ENCODE results near the gene GRB2.
"Not testable (repeated sequence)": the region's sequence is repeated elsewhere in the genome, so short reads cannot be mapped to it uniquely, and the experiment has no call there.

GRB2 gene

DNA sequence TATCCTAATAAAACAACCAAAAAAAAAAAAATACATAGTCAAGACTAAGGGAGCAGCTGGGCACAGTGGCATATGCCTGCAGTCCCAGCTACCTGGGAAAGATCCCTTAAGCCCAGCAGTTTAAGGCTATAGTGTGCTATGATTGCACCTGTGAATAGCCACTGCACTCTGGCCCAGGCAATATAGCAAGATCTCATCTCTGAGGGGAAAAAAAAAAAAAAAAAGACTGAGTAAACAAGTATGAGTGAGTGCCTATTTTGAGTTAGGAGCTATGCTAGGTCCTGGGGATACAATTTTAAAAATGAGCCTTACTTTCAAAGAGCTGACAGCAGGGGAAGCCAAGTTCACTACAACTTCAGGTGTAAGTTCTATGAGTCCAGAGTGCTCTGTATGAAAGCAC, 55.4 kb downstream of the GRB2 start:
- Histone ChIP-seq H3K9me3 (no peaks in the 10 kb centered on the region), H3K36me3 (no peaks in the 10 kb centered on the region), H3K27ac (no peak overlapping the region), H3K4me3 (no peak overlapping the region), H3K4me1 (peaks cover 0 to 28% (median 8%) of the 10 kb centered on the region in 4 donors), H3K27me3 (no peaks in the 10 kb centered on the region)
- intact Hi-C loops (cut with DNase I; ENCODE audit: low total_unique reads): no loop called here
- DNase-seq: no peak
- TF ChIP-seq, protein P1, sequence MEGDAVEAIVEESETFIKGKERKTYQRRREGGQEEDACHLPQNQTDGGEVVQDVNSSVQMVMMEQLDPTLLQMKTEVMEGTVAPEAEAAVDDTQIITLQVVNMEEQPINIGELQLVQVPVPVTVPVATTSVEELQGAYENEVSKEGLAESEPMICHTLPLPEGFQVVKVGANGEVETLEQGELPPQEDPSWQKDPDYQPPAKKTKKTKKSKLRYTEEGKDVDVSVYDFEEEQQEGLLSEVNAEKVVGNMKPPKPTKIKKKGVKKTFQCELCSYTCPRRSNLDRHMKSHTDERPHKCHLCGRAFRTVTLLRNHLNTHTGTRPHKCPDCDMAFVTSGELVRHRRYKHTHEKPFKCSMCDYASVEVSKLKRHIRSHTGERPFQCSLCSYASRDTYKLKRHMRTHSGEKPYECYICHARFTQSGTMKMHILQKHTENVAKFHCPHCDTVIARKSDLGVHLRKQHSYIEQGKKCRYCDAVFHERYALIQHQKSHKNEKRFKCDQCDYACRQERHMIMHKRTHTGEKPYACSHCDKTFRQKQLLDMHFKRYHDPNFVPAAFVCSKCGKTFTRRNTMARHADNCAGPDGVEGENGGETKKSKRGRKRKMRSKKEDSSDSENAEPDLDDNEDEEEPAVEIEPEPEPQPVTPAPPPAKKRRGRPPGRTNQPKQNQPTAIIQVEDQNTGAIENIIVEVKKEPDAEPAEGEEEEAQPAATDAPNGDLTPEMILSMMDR (IDR thresholded peaks at IDR 0.05): no peak

DNA sequence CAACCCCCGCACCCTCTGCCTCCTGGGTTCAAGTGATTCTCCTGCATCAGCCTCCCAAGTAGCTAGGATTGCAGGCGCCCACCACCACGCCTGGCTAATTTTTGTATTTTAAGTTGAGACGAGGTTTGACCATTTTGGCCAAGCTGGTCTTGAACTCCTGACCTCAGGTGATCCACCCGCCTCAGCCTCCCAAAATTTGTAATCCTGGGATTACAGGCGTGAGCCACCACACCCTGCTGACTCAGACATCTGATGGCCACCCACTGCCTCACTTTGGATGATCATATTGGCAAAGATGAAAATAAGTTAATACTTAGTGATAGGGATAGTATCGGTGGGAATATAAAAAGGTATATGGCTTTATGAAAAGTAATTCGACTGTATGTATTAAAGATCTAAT, 55.9 kb downstream of the GRB2 start:
- no peak for DNase-seq
- Histone ChIP-seq H3K9me3 (no peaks in the 10 kb centered on the region), H3K27ac (no peak overlapping the region), H3K27me3 (no peaks in the 10 kb centered on the region), H3K4me3 (no peak overlapping the region), H3K4me1 (peaks cover 0 to 28% (median 8%) of the 10 kb centered on the region in 4 donors), H3K36me3 (no peaks in the 10 kb centered on the region)
- TF ChIP-seq, protein P1 (IDR thresholded peaks at IDR 0.05): no peak
- intact Hi-C loops (cut with DNase I; ENCODE audit: low total_unique reads): no loop called here

DNA sequence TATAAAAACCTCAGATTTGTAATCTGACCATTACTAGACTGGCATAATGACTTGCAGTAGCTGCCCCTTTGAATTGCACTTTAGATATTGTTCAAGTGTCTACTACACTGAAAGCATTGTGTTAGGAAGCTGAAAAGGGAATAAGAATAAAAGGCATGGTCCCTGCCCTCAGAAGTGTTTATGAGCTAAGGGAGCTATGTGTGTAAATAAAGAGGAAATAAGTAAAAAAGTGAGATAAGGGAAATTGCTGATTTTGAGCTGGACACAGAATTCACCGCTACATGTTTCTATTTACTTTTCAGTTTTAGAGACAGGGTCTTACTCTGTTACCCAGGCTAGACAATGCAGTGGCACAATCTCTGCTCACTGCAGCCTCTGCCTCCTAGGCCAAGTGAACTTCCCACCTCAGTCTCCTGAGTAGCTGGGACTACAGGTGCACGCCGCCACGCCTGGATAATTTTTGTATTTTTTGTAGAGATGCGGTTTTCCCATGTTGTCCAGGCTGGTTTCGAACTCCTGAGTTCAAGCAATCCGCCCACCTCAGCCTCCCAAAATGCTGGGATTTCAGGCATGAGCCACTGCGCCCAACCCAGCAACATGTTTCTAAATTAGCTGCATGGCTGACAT, 57.0 kb downstream of the GRB2 start:
- H3K27me3 ChIP-seq: no peaks in the 10 kb centered on the region
- no peaks in the 10 kb centered on the region for H3K36me3 ChIP-seq
- no peak for DNase-seq
- no peak overlapping the region for H3K27ac ChIP-seq
- TF ChIP-seq, protein P1 (IDR thresholded peaks at IDR 0.05): no peak
- no peaks in the 10 kb centered on the region for H3K9me3 ChIP-seq
- no peak overlapping the region for H3K4me3 ChIP-seq
- intact Hi-C loops (cut with DNase I; ENCODE audit: low total_unique reads): no loop called here
- peaks cover 0 to 36% (median 11%) of the 10 kb centered on the region in 4 donors for H3K4me1 ChIP-seq

DNA sequence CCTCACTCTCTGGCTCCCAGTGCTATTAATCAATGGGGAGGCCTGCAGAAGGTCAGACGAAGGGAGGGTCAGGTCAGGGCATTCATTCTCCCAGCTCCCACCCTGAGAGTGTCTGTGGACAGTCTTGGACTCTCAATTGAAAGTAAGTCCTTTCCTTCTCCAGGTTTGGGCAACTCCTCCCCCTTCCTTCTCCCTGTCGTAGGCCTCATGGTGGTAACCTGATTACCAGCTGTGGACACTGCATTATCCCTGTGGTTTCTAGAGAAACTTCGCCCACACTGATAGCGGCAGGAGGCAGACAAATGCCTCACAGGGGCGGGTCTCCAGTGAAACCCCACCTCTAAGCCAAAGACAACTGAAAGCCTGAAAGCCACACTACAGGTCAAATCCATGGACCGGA, 58.6 kb downstream of the GRB2 start:
- Histone ChIP-seq H3K36me3 (no peaks in the 10 kb centered on the region), H3K4me1 (peaks cover 0 to 45% (median 9%) of the 10 kb centered on the region in 4 donors), H3K9me3 (no peaks in the 10 kb centered on the region), H3K27ac (no peak overlapping the region), H3K4me3 (no peak overlapping the region), H3K27me3 (no peaks in the 10 kb centered on the region)
- DNase-seq: no peak
- intact Hi-C loops (cut with DNase I; ENCODE audit: low total_unique reads): no loop called here
- TF ChIP-seq, protein P1 (IDR thresholded peaks at IDR 0.05): no peak

DNA sequence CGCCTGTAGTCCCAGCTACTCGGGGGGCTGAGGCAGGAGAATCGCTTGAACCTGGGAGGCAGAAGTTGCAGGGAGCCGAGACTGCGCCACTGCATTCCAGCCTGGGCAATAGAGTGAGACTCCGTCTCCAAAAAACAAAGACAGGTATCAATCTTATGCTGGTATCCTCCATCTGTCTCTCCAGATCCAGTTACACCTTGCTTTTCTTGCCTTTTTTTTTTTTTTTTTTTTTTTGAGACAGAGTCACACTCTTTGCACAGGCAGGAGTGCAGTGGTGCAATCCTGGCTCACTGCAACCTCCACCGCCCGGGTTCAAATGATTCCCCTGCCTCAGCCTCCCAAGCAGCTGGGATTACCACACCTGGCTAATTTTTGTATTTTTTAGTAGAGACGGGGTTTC, 59.1 kb downstream of the GRB2 start:
- DNase-seq; H3K36me3 ChIP-seq; H3K9me3 ChIP-seq; H3K27ac ChIP-seq; intact Hi-C loops (cut with DNase I; ENCODE audit: low total_unique reads); H3K27me3 ChIP-seq; H3K4me3 ChIP-seq: not testable (repeated sequence)
- peaks cover 0 to 46% (median 8%) of the 10 kb centered on the region in 4 donors for H3K4me1 ChIP-seq

DNA sequence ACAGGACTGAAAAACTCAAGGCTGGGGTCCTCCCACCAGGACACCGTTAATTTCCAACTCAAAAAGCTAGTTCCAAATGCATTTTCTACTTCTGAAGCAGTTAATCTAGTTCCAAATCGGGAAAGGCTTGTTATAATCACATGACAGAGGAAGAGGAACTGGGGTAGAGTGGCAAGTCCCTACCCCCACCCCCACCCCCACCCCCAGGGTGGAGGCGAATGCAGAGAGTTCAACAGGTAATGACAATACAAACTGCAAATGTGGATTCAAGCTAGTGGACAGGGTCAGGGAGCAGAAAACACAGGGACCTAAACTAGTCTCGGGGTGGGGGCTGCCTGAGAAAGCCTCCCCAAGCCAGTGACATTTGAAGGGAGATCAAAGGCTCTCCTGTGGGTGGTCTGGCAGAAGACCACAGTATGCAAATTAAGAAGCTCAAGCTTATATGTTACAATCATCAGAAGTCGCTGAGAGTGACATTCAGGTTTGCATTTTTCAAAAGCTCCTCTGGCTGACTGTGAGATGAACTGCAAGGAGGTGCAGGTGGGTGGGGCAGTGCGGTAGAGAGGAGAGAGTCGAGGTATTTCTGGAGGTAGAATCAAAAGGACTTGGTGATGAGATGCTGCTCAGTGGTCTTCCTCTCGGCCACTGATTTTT, 59.8 kb downstream of the GRB2 start:
- H3K4me3 ChIP-seq: no peak overlapping the region
- peaks cover 0 to 45% (median 8%) of the 10 kb centered on the region in 4 donors for H3K4me1 ChIP-seq
- H3K27ac ChIP-seq: no peak overlapping the region
- H3K27me3 ChIP-seq: no peaks in the 10 kb centered on the region
- TF ChIP-seq, protein P1 (IDR thresholded peaks at IDR 0.05): no peak
- DNase-seq: no peak
- no peaks in the 10 kb centered on the region for H3K9me3 ChIP-seq
- H3K36me3 ChIP-seq: no peaks in the 10 kb centered on the region
- intact Hi-C loops (cut with DNase I; ENCODE audit: low total_unique reads): no loop called here

All from tibial artery (tissue), 4 donors.